GM18858 (cell line): Measurements from ENCODE around the gene RBM6.

ENCODE experiments used
- ATAC-seq: cut with Tn5 transposase; IDR thresholded peaks from one replicate; pipeline ENCODE4 v1.9.1; 2021; ENCODE audit not compliant: unreplicated experiment

The RBM6 gene

GRCh38 chr3:50088725-50089608 is 149.0 kb downstream of the RBM6 start, which contains the start of gene RBM5:
Gene RBM5, plus strand, starts transcription at chr3:50088919. Its CDS starts 1,516 bp downstream, at chr3:50090435.
- ATAC-seq = peak; percentile 91

DNA sequence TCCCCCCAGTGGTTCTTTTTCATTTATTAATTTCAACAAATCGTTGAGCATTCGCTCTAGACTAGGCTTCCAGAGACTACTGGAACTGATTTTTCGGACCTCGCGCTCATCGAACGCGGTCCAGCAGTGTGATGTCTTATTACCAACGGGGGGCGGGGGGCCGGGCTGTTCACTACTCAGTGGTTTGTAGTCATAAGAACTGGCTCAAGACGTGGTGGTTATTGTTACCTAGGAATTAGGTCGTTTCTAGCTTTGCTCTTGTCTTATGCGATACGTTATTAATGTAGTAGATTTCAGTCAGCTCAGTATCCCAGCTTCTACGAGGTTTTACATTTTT is 149.6 kb downstream of the RBM6 start:
- ATAC-seq = no peak

- ATAC-seq = no peak
Observed at GRCh38 chr3:50090984-50091383, 151.0 kb downstream of the RBM6 start.

GRCh38 chr3:50095352-50095998 is 155.5 kb downstream of the RBM6 start:
- no peak for ATAC-seq

- ATAC-seq = no peak
Observed at GRCh38 chr3:50100386-50100785, 160.4 kb downstream of the RBM6 start.

DNA sequence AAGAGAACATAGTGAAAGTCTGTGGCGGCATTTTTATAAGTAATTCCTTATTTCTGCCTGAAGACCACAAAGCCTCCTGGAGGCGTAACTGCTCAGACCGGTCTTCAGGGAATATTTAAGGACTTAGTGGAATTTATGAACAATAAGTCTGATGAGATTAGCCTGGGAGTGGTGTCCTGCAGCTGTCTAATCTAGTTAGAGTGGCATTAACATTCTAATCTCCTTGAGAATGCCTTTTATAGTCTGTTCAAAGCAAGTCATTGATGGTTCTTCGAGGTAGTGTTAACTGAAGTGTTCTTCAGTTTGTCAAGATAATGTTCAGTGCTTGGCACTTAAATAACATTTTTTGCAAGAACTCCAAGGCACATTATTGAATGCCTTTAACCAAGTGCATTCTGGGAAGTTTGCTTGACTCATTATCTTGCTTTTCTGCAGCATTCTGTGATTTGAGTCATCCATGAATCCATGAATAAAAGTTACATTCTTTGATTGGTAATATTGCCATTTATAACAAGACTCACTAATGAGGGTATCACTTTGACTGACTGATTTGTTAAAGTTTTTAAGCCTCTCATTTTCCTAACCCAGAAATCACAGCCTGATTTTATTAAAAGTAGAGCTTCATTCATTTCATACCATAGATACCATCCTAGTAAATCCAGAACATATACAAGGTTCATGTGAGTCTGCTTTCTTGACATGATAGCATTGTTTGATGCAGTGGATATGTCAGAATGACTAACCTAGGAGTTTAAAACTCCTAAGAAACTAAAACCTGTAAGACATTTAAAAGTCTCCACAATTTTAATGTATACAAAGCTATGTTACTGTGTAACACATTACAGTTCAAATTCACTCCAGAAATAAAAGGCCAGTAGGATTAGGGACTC is 161.3 kb downstream of the RBM6 start:
- no peak for ATAC-seq

GRCh38 chr3:50102558-50102957 is 162.6 kb downstream of the RBM6 start:
- no peak for ATAC-seq

- no peak for ATAC-seq
Observed at GRCh38 chr3:50111757-50112156, 171.8 kb downstream of the RBM6 start.

GRCh38 chr3:50112462-50112861 is 172.5 kb downstream of the RBM6 start:
- ATAC-seq = no peak

GRCh38 chr3:50117120-50117519 is 177.2 kb downstream of the RBM6 start:
- ATAC-seq = no peak

GRCh38 chr3:50118237-50118636 is 178.3 kb downstream of the RBM6 start:
- no peak for ATAC-seq

GRCh38 chr3:50119786-50120185 is 179.8 kb downstream of the RBM6 start:
- ATAC-seq = no peak

- ATAC-seq = no peak
Observed at GRCh38 chr3:50120364-50121071, 180.6 kb downstream of the RBM6 start.

DNA sequence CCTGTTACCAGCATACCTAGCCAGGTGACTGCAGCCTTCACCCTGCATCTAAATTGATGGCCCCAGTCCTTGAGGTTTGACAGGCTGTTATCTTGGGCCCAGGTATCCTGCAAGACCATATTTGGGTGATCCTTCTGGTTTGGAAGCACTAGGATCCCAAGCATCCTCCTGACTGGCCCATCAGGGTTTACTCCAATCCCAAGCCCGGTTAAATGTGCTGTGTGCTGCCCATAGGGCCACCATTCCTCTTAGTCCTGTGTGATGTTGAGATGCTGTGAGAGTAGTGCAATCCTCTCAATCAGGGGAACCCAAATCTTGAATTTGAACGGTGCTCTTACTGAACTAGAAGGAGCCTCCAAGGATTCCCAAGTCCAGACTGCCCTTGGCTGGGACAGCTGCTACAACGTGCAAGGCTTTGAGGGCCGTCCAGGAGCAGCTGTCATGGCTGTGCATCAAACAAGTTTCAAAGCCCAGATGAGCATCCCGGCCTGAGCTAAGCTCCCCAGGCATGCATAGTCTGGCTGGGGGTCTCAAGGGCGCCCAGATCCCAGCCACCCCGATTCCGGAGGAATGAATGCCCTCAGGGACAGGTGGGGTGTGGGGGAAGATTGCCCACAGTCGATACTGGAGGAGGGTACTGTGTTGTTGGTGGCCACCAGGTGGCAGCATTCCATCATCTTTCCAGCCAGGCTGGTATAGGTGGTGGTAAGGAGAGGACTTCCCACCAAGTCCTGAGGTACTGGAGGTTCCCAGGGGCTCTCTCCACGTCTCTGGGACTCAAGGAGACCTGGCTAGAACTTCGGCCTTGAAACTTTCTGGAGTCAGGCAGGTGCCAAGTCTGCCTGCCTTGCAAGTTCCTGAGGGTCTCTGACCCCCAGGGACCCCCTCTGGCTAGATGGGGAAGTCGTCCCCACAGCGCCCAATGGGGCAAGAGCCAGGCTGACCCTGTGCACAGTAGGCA is 181.4 kb downstream of the RBM6 start:
- ATAC-seq = peak; percentile 49

DNA sequence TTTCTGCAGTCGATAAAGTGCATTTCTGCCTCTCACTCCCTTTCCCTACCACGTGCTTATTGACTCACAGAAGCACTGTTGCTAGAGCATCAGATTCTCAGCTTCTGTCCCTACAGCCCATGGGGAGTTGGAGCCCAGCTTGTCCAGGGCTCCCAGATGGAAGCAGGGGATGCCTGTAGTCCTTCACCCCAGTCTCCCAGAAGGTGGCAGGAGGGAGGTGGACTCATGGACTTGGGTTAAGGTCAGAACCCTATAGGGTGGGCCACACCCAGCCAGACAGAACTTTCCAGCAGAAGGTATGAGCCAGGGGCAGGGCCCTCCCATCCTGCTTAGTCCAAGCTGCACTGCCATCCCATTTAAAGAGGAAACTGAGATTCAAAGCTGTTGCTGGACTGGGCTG is 182.1 kb downstream of the RBM6 start:
- ATAC-seq = no peak

GRCh38 chr3:50122661-50123391 is 182.9 kb downstream of the RBM6 start:
- no peak for ATAC-seq

DNA sequence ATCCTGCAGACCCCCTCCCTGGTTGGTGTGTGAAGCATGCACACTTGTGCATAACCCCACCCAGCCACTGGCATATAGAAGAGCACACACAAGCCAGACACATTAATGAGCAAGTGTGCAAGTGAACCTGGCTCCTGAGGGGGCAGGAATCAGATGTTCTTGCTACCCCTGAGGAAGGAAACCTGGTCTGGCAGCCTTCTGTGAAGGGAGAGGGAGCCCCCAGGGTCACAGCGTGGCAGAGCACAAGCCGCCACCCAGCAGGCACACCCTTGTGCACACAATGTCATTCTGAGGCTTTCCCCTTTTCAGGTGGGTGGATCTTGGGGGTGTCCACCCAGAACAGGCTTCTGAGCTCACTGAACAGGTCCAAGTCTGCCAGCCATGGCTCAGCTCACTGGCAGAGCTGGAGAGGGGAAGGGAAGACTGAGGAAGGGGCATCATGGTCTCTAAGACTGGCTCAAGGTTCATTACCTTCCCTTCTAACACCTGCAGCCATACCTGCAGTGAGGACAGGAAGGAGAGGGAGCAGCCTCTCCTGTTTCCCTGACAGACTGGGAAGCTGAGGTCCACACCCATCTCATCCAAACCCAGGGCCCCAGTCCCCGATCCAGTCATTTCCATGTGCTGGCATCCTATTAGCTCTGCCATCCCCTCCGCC is 183.6 kb downstream of the RBM6 start:
- ATAC-seq = no peak

GRCh38 chr3:50124052-50124799 is 184.3 kb downstream of the RBM6 start:
- ATAC-seq = no peak
